HG02852 (cell line): ENCODE data around the gene ZNF214.

Experiments
- ATAC-seq: cut with Tn5 transposase; IDR thresholded peaks from one replicate; pipeline ENCODE4 v1.9.1; 2021; ENCODE audit warnings: mild to moderate bottlenecking, moderate library complexity; ENCODE audit not compliant: unreplicated experiment

The ZNF214 gene

GRCh38 chr11:7020183-7020917 is at the start of gene ZNF214, which contains the start of gene NLRP14:
TSS of gene ZNF214 (minus strand) at chr11:7020346. CDS start at chr11:7002835, 17,511 bp downstream.
TSS of gene NLRP14 (plus strand) at chr11:7020479. CDS start at chr11:7038587, 18,108 bp downstream.
- peak; percentile 64 for ATAC-seq

GRCh38 chr11:7062534-7062933 is 42.4 kb upstream of the ZNF214 start:
- ATAC-seq = no peak

- no peak for ATAC-seq
Measured at GRCh38 chr11:7060868-7061267, 40.7 kb upstream of the ZNF214 start.

- ATAC-seq = no peak
Measured at GRCh38 chr11:7057641-7058040, 37.5 kb upstream of the ZNF214 start.

- no peak for ATAC-seq
Measured at GRCh38 chr11:7056828-7057513, 36.8 kb upstream of the ZNF214 start.

GRCh38 chr11:7050191-7050590 is 30.0 kb upstream of the ZNF214 start:
- peak; percentile 54 for ATAC-seq

GRCh38 chr11:7046474-7047175 is 26.5 kb upstream of the ZNF214 start:
- ATAC-seq = no peak

- ATAC-seq = no peak
Measured at GRCh38 chr11:7034019-7034418, 13.9 kb upstream of the ZNF214 start.

GRCh38 chr11:7032692-7033091 is 12.5 kb upstream of the ZNF214 start:
- no peak for ATAC-seq

- no peak for ATAC-seq
Measured at GRCh38 chr11:7031471-7031871, 11.3 kb upstream of the ZNF214 start.

GRCh38 chr11:7030836-7031235 is 10.7 kb upstream of the ZNF214 start:
- no peak for ATAC-seq

GRCh38 chr11:7028141-7028540 is 8.0 kb upstream of the ZNF214 start:
- no peak for ATAC-seq

- ATAC-seq = no peak
Measured at GRCh38 chr11:7021318-7021717, 1.2 kb upstream of the ZNF214 start.

GRCh38 chr11:7019500-7020182 is 505 bp downstream of the ZNF214 start:
- ATAC-seq = peak; percentile 28

- no peak for ATAC-seq
Measured at GRCh38 chr11:7016011-7016410, 4.1 kb downstream of the ZNF214 start.

- ATAC-seq = no peak
Measured at GRCh38 chr11:7014118-7014517, 6.0 kb downstream of the ZNF214 start.

GRCh38 chr11:7004482-7004881 is 15.7 kb downstream of the ZNF214 start:
- no peak for ATAC-seq

GRCh38 chr11:6995703-6996102 is 24.4 kb downstream of the ZNF214 start:
- ATAC-seq = no peak

- no peak for ATAC-seq
Measured at GRCh38 chr11:6992457-6993417, 27.4 kb downstream of the ZNF214 start.

GRCh38 chr11:6992026-6992425 is 28.1 kb downstream of the ZNF214 start:
- no peak for ATAC-seq
